Esophagus (tissue), 2 donors: Measurements from ENCODE around the gene ZFR2. TPM values are rescaled to one million over a fixed set of nuclear protein-coding genes. Genes with fewer than 3 reads are reported as not detected.

Experiments used
- H3K27ac ChIP-seq, 2 donors: one replicate each; pipeline ENCODE4 v1.5.1; 2013; ENCODE audit warnings: low read depth in 2 of 2, mild to moderate bottlenecking in 2 of 2, inconsistent platforms in 1 of 2, low read length in 1 of 2, moderate library complexity in 1 of 2
- H3K27me3 ChIP-seq, 2 donors: one replicate each; pipeline ENCODE4 v1.6.1; 2013; ENCODE audit warnings: low read length in 2 of 2, control low read depth in 1 of 2, mild to moderate bottlenecking in 1 of 2; ENCODE audit not compliant: insufficient read depth in 2 of 2, control insufficient read depth in 1 of 2
- H3K36me3 ChIP-seq, 2 donors: one replicate each; pipeline ENCODE4 v1.6.1; 2013; ENCODE audit warnings: low read length in 1 of 2; ENCODE audit not compliant: control insufficient read depth in 2 of 2, insufficient read depth in 2 of 2
- H3K4me1 ChIP-seq, 2 donors: one replicate each; pipeline ENCODE4 v1.6.1; 2013; ENCODE audit warnings: low read length in 1 of 2; ENCODE audit not compliant: control insufficient read depth in 2 of 2, insufficient read depth in 2 of 2
- H3K4me3 ChIP-seq, 2 donors: one replicate each; pipeline ENCODE4 v1.5.1; 2013; ENCODE audit warnings: low read length in 2 of 2, mild to moderate bottlenecking in 2 of 2, low read depth in 1 of 2, moderate library complexity in 1 of 2
- H3K9me3 ChIP-seq, 2 donors: one replicate each; pipeline ENCODE4 v1.6.1; 2013; ENCODE audit warnings: mild to moderate bottlenecking in 2 of 2, low read depth in 1 of 2, low read length in 1 of 2, moderate library complexity in 1 of 2; ENCODE audit not compliant: control insufficient read depth in 2 of 2, insufficient read depth in 1 of 2
- WGBS, 2 donors: extraction: QIAGEN DNeasy Blood & Tissue Kit; methylation state at CpG; one replicate each; pipeline ENCODE4 v1.1.7; 2013; 5-methylcytosine and 5-hydroxymethylcytosine counted together
- polyA plus RNA-seq, 2 donors: library from polyadenylated mRNA; stranded (reverse); fragments of 200-250 nt; gene quantifications; one replicate each; pipeline ENCODE4 v1.2.3, GENCODE V29; 2013
- donor health status: healthy with polysubstance abuse.
- donor health status: Bipolar disorder and iron deficiency.

Gene ZFR2
- polyA plus RNA-seq, 2 donors = 0.02 TPM; not detected in 1

DNA sequence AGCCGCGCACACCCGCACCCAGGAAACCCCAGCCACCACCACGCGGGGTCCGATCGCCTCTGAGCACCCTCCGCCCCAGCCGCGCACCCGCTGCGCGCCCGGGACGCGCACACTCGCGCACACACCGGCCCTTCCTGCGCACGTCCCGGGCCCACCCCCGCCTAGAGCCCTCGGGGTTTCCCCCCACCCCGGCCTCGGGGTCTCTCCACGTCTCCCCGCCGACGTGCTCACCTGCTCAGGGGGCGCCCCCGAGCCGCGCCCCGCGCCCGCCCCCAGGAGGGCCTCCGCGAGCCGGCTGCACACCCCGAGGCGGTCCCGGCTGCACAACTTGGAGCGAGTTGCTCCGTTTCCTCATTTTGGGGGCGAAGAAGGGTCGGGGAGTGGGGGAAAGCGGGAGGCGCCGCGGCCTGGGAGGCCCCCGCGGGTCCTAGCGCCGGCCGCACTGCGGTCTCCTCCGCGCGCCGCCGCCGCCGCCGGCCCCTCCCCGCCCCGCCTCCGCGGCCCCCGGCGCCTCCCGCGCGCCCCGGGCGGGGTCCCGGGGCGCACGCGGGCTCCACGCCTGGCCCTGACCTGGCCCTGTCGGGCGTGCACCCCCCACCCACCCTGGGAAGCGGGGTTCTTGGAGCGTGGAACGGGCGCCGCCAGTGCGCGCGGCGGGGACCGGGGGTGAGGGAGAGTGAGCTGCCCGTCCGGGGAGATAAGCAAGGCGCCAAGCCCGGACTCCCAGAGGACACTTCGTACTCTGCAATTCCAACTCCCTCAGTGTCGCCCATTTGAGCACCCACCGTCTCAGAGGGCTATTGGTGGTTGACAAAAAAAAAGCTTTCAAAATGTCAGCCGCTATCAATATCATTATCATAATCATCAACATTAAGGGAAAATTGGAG, 82.7 kb downstream of the ZFR2 start, which contains the start of gene MATK:
Gene MATK, minus strand, starts transcription at position 444 of the 887 bp plus-strand sequence. CDS start 1,246 bp downstream, outside the sequence.
- WGBS, 2 donors = 5 to 6% methylated on average over 66 to 101 of the region's 101 CpGs
- no peaks in the 10 kb centered on the region for H3K36me3 ChIP-seq
- H3K4me3 ChIP-seq = peak within 1 kb of the TSS; percentile 41 to 55
- H3K27ac ChIP-seq = no peak within 1 kb of the TSS
- no peaks in the 10 kb centered on the region for H3K27me3 ChIP-seq
- peaks cover 4 to 9% of the 10 kb centered on the region in 2 donors for H3K4me1 ChIP-seq
- peaks cover 16 to 26% of the 10 kb centered on the region in 2 donors for H3K9me3 ChIP-seq

DNA sequence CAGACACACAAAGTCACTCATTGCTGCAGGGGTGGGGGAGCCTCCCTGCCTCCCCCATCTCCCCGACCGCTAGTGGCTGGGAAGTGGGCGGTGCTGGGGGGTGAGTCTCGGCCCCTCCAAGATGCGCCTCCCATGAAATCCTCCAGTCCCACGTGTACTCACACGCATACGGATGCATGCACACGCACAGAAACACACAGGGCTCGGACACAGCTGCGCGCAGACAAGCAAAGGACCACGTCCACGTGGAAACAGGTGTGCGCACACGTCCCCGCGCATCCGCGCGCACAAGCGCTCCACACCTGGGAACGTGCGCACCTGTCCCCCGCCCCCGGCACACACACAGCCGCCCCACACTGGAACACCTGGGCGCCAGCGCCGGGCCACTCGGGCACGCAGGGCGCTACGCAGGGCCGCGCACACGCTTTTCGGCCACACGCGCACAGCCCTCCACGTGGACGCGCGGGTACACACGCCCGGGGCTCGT, 83.3 kb downstream of the ZFR2 start:
- H3K4me3 ChIP-seq = peak overlapping the region; percentile 41 to 55
- 1 to 2% methylated on average over 38 to 47 of the region's 47 CpGs for WGBS, 2 donors
- H3K27ac ChIP-seq = no peak overlapping the region
- peaks cover 4 to 9% of the 10 kb centered on the region in 2 donors for H3K4me1 ChIP-seq
- H3K36me3 ChIP-seq = no peaks in the 10 kb centered on the region
- H3K9me3 ChIP-seq = peaks cover 16 to 25% of the 10 kb centered on the region in 2 donors
- no peaks in the 10 kb centered on the region for H3K27me3 ChIP-seq

DNA sequence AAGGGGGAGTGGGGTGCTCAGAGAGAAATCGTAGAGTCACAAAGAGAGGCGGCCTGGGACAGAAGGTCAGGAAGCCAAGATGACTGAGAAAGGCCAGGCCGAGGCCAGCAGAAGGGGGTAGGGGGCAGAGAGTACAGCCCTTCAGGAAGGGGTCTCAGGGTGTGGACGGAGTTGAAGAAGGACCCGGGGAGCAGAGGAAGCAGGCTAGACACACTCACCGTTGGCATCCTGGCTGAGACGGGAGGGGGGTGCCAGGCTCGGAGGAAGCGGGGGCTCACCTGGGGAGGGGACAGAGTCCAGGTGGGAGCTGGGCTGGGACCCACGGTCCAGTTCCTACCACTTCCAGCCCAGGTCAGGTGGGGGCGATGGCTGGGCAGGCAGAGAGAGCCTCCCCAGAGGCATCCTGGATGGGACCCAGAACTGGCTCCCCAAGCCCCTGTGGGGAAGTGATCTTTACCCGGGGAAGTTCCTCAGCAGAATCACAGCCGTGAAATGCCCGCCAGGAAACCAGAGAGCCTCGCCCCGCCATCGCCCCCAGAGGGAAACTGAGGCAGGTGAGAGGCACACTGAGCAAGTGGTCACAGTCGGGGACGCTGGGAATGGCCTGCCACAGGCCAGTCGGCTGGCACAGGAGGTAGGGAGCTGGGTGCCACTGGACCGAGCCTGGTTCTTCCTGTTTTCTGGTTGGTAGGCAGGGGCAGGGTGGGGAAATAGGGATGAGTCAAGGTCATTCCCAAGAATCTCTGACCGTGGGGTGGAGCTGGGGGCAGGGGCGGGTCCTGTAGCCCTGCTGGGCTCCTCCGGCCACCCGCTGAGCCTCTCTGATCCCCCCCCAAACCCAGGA, 84.0 kb downstream of the ZFR2 start:
- Histone ChIP-seq H3K36me3 (no peaks in the 10 kb centered on the region), H3K27me3 (no peaks in the 10 kb centered on the region), H3K4me1 (peaks cover 4 to 9% of the 10 kb centered on the region in 2 donors), H3K9me3 (peaks cover 16 to 25% of the 10 kb centered on the region in 2 donors), H3K4me3 (peak overlapping the region; percentile 41 to 55), H3K27ac (no peak overlapping the region)
- WGBS, 2 donors = 22 to 27% methylated on average over 25 of the region's 25 CpGs

DNA sequence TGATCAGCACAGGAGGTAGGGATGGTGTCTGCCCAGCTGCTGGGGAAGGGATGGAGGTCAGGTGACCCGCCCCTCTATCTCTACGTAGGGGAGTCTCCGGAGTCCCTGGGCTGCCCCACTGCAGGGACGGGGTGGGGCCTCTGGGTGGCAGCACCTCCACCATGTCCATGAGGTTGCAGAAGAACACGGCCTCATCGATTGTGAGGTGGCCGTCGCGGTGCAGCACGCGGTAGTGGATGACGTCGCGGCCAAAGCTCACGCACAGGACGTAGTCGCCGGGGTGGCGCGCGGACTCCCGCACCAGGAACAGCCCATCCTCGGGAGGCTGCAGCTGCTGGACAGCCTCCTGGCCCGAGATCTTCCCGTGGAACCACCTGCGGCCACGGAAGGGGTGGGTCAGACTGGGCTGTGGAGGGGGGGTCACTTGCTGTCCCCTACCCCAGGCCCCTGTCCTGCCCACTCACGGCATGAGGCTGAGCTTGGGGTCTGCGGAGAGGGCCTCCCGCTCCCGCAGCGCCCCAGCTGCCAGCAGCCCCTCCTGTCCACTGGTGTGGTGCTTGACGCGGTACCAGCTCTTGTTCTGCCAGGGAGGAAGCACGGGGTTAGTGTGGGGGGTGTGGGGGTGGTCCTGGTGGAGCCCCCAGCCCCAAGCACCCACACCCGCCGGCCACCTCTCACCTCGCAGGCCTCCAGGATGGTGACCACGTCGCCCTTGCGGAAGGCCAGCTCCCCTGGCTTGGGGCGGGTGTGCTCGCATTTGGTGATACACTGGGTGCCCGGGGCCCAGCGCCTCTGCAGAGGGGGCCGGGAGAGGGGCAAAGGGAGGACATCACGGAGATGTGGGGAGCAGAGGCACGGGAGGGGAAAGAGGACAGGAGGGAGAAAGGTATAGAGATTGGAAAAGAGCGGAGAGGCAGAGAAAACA, 84.9 kb downstream of the ZFR2 start:
- WGBS, 2 donors = 72 to 78% methylated on average over 48 to 49 of the region's 49 CpGs
- Histone ChIP-seq H3K27me3 (no peaks in the 10 kb centered on the region), H3K9me3 (peaks cover 16 to 25% of the 10 kb centered on the region in 2 donors)

DNA sequence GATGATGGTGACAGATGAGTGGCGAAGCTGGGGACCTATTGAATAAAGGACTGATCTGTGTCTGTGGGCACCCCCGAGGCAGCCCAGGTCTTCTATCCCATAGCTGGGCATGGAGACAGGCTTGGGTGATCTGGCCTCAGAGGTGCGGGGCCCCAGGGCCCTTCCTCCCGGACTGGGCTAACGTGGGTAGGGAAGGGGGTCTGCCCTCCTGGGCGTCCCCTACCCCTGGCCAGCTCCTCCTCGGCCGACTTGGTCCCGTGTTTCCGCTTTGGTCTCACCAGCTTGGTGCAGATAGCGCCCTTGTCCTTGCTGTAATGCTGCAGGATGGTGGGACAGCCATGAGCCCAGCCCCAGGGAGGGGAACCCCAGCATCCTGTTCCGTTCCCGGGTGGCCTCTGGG, 85.9 kb downstream of the ZFR2 start:
- 90 to 92% methylated on average over 12 to 13 of the region's 13 CpGs for WGBS, 2 donors
- Histone ChIP-seq H3K9me3 (peaks cover 16 to 25% of the 10 kb centered on the region in 2 donors), H3K27ac (no peak overlapping the region), H3K27me3 (no peaks in the 10 kb centered on the region), H3K4me3 (no peak overlapping the region), H3K4me1 (peaks cover 4 to 9% of the 10 kb centered on the region in 2 donors), H3K36me3 (no peaks in the 10 kb centered on the region)

More for the DNA sequence above, 84.9 kb downstream of the ZFR2 start:
- Histone ChIP-seq H3K4me1 (peaks cover 4 to 9% of the 10 kb centered on the region in 2 donors), H3K4me3 (no peak overlapping the region), H3K36me3 (no peaks in the 10 kb centered on the region), H3K27ac (no peak overlapping the region)

DNA sequence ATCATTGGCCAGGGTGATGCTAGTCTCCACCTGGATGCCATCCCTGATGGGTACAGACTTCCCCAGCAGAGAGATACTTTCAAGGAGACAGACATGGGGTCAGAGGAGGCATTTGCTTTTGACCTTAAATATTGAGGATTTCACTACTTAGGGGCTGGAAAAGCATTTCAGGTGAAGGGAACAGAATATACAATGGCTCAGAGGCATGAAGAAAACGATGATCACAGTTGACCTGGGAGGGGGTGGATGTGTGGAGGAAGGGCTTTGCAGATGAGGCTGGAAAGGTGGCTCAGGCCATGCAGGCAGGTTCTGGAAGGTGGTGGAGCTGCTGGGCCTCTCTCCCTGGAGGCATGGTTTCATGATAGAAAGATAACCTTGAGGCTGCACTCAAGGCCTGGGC, 86.5 kb downstream of the ZFR2 start:
- Histone ChIP-seq H3K9me3 (peaks cover 16 to 25% of the 10 kb centered on the region in 2 donors), H3K4me1 (peaks cover 4 to 9% of the 10 kb centered on the region in 2 donors), H3K36me3 (no peaks in the 10 kb centered on the region), H3K27me3 (no peaks in the 10 kb centered on the region), H3K4me3 (no peak overlapping the region), H3K27ac (no peak overlapping the region)
- 89 to 92% methylated on average over 1 of the region's 1 CpG for WGBS, 2 donors

DNA sequence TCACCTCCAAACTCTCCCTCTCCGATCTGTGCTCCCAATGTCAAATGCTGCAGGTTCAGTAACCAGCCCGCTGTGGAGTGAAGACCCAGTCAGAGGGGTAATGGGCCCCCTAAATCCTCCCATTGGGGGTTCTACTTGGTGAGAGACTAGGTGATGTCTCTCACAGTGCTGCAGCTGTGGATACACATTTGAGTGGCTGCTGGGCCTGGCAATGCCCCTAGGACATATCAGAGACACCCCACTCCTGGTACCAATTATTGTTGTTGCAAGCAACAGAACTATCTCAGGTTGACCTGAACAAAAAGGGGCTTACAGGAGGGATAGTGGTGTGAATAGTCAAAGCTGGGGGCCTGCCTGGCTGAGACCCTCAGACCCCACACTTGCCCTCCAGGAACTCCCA, 87.2 kb downstream of the ZFR2 start:
- Histone ChIP-seq H3K9me3 (peaks cover 16 to 25% of the 10 kb centered on the region in 2 donors), H3K27me3 (no peaks in the 10 kb centered on the region), H3K36me3 (no peaks in the 10 kb centered on the region), H3K4me3 (no peak overlapping the region), H3K27ac (no peak overlapping the region), H3K4me1 (peaks cover 4 to 9% of the 10 kb centered on the region in 2 donors)
- 97 to 100% methylated on average over 2 of the region's 2 CpGs for WGBS, 2 donors

DNA sequence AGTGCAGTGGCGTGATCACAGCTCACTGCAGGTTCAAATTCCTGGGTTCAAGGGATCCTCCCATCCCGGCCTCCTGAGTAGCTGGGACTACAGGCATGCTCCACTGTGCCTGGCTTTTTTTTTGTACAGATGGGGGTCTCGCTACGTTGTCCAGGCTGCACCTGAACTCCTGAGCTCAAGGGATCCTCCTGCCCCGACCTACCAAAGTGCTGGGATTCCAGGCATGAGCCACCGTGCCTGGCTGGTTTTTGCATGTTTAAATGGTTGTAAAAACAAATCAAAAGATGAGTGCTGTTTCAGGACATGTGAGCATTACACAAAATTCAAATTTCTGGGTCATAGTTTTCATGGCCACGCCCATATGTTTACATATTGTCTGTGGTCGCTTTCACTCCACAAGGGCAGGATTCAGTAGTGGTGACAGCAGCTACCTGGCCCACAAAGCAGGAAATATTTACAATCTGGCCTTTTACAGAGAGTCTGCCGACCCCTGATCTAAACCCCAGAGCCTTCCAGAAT, 88.0 kb downstream of the ZFR2 start:
- H3K9me3 ChIP-seq = peaks cover 16 to 25% of the 10 kb centered on the region in 2 donors
- WGBS, 2 donors = 83 to 89% methylated on average over 9 of the region's 9 CpGs
- no peak overlapping the region for H3K4me3 ChIP-seq
- no peaks in the 10 kb centered on the region for H3K36me3 ChIP-seq
- H3K27me3 ChIP-seq = no peaks in the 10 kb centered on the region
- peaks cover 4 to 9% of the 10 kb centered on the region in 2 donors for H3K4me1 ChIP-seq
- H3K27ac ChIP-seq = no peak overlapping the region
